Measurements from ENCODE around the gene DCP1A. TPM values are rescaled to one million over a fixed set of nuclear protein-coding genes. Genes with fewer than 3 reads are reported as not detected.

Gene DCP1A
- total RNA-seq: 10 to 100 TPM; 19.0 to 24.3 (median 20.6) TPM

- TF ChIP-seq CTCF (IDR thresholded peaks at IDR 0.05; ENCODE audit: low read depth): no peak
These were observed at the start of gene DCP1A for GRCh38 chr3:53347261-53348064. DCP1A (minus strand) TSS chr3:53347543; CDS start chr3:53347517, 26 bp downstream.

GRCh38 chr3:53384465-53385423 lies 37.4 kb upstream of the DCP1A start:
- TF ChIP-seq CTCF (IDR thresholded peaks at IDR 0.05; ENCODE audit: low read depth): no peak

GRCh38 chr3:53382106-53382505 lies 34.8 kb upstream of the DCP1A start:
- TF ChIP-seq CTCF (IDR thresholded peaks at IDR 0.05; ENCODE audit: low read depth): no peak

GRCh38 chr3:53380306-53380705 lies 33.0 kb upstream of the DCP1A start:
- TF ChIP-seq CTCF (IDR thresholded peaks at IDR 0.05; ENCODE audit: low read depth): no peak

GRCh38 chr3:53379898-53380297 lies 32.6 kb upstream of the DCP1A start:
- no peak for TF ChIP-seq CTCF (IDR thresholded peaks at IDR 0.05; ENCODE audit: low read depth)

- TF ChIP-seq CTCF (IDR thresholded peaks at IDR 0.05; ENCODE audit: low read depth): no peak
These were observed 30.5 kb upstream of the DCP1A start for GRCh38 chr3:53377794-53378193.

- no peak for TF ChIP-seq CTCF (IDR thresholded peaks at IDR 0.05; ENCODE audit: low read depth)
These were observed 29.3 kb upstream of the DCP1A start for GRCh38 chr3:53376679-53377078.

Data from subcutaneous adipose tissue (tissue), 4 donors.